ENCODE results near the gene CDK8.

The CDK8 gene

GRCh38 chr13:26420282-26420960 is 166.5 kb downstream of the CDK8 start:
- no peak for TF ChIP-seq SUZ12 (IDR thresholded peaks at IDR 0.05; ENCODE audit: extremely low read depth, insufficient read depth, insufficient read length)
- no peak for TF ChIP-seq ZNF274 (IDR thresholded peaks at IDR 0.05; ENCODE audit: low read depth, low read length)
- TF ChIP-seq YY1 (IDR thresholded peaks at IDR 0.05; ENCODE audit: insufficient read depth, insufficient read length) = no peak
- H3K4me3 ChIP-seq (ENCODE audit: insufficient read length, low read depth) = no peak overlapping the region
- no peak for DNase-seq (ENCODE audit: low read depth, low spot score)
- no peaks in the 10 kb centered on the region for H3K4me1 ChIP-seq (ENCODE audit: insufficient read depth, insufficient read length)
- no peaks in the 10 kb centered on the region for H3K27me3 ChIP-seq (ENCODE audit: insufficient read depth, insufficient read length)
- H3K9me3 ChIP-seq (ENCODE audit: insufficient read depth, low read length) = no peaks in the 10 kb centered on the region
- H3K9ac ChIP-seq (ENCODE audit: insufficient read length, low read depth) = no peak overlapping the region
- H3K36me3 ChIP-seq (ENCODE audit: insufficient read depth, insufficient read length, low read length) = no peaks in the 10 kb centered on the region

GRCh38 chr13:26422036-26422435 is 168.1 kb downstream of the CDK8 start:
- no peaks in the 10 kb centered on the region for H3K36me3 ChIP-seq (ENCODE audit: insufficient read depth, insufficient read length, low read length)
- no peaks in the 10 kb centered on the region for H3K4me1 ChIP-seq (ENCODE audit: insufficient read depth, insufficient read length)
- no peak overlapping the region for H3K9ac ChIP-seq (ENCODE audit: insufficient read length, low read depth)
- no peaks in the 10 kb centered on the region for H3K9me3 ChIP-seq (ENCODE audit: insufficient read depth, low read length)
- DNase-seq (ENCODE audit: low read depth, low spot score) = no peak
- no peaks in the 10 kb centered on the region for H3K27me3 ChIP-seq (ENCODE audit: insufficient read depth, insufficient read length)
- TF ChIP-seq ZNF274 (IDR thresholded peaks at IDR 0.05; ENCODE audit: low read depth, low read length) (no peak), SUZ12 (IDR thresholded peaks at IDR 0.05; ENCODE audit: extremely low read depth, insufficient read depth, insufficient read length) (no peak), YY1 (IDR thresholded peaks at IDR 0.05; ENCODE audit: insufficient read depth, insufficient read length) (no peak)
- H3K4me3 ChIP-seq (ENCODE audit: insufficient read length, low read depth) = no peak overlapping the region

GRCh38 chr13:26423629-26424028 is 169.7 kb downstream of the CDK8 start:
- H3K9ac ChIP-seq (ENCODE audit: insufficient read length, low read depth) = no peak overlapping the region
- H3K4me1 ChIP-seq (ENCODE audit: insufficient read depth, insufficient read length) = no peaks in the 10 kb centered on the region
- no peak overlapping the region for H3K4me3 ChIP-seq (ENCODE audit: insufficient read length, low read depth)
- H3K9me3 ChIP-seq (ENCODE audit: insufficient read depth, low read length) = no peaks in the 10 kb centered on the region
- no peaks in the 10 kb centered on the region for H3K27me3 ChIP-seq (ENCODE audit: insufficient read depth, insufficient read length)
- no peak for DNase-seq (ENCODE audit: low read depth, low spot score)
- no peak for TF ChIP-seq ZNF274 (IDR thresholded peaks at IDR 0.05; ENCODE audit: low read depth, low read length)
- TF ChIP-seq YY1 (IDR thresholded peaks at IDR 0.05; ENCODE audit: insufficient read depth, insufficient read length) = no peak
- TF ChIP-seq SUZ12 (IDR thresholded peaks at IDR 0.05; ENCODE audit: extremely low read depth, insufficient read depth, insufficient read length) = no peak
- H3K36me3 ChIP-seq (ENCODE audit: insufficient read depth, insufficient read length, low read length) = no peaks in the 10 kb centered on the region

GRCh38 chr13:26424181-26424580 is 170.3 kb downstream of the CDK8 start:
- Histone ChIP-seq H3K4me1 (ENCODE audit: insufficient read depth, insufficient read length) (no peaks in the 10 kb centered on the region), H3K9ac (ENCODE audit: insufficient read length, low read depth) (no peak overlapping the region)
- TF ChIP-seq ZNF274 (IDR thresholded peaks at IDR 0.05; ENCODE audit: low read depth, low read length) = no peak
- TF ChIP-seq YY1 (IDR thresholded peaks at IDR 0.05; ENCODE audit: insufficient read depth, insufficient read length) = no peak
- no peak for TF ChIP-seq SUZ12 (IDR thresholded peaks at IDR 0.05; ENCODE audit: extremely low read depth, insufficient read depth, insufficient read length)

GRCh38 chr13:26425443-26426358 is 171.8 kb downstream of the CDK8 start:
- Histone ChIP-seq H3K4me1 (ENCODE audit: insufficient read depth, insufficient read length) (no peaks in the 10 kb centered on the region), H3K4me3 (ENCODE audit: insufficient read length, low read depth) (no peak overlapping the region), H3K9me3 (ENCODE audit: insufficient read depth, low read length) (no peaks in the 10 kb centered on the region), H3K9ac (ENCODE audit: insufficient read length, low read depth) (no peak overlapping the region), H3K36me3 (ENCODE audit: insufficient read depth, insufficient read length, low read length) (no peaks in the 10 kb centered on the region), H3K27me3 (ENCODE audit: insufficient read depth, insufficient read length) (no peaks in the 10 kb centered on the region)
- TF ChIP-seq ZNF274 (IDR thresholded peaks at IDR 0.05; ENCODE audit: low read depth, low read length) (no peak), SUZ12 (IDR thresholded peaks at IDR 0.05; ENCODE audit: extremely low read depth, insufficient read depth, insufficient read length) (no peak), YY1 (IDR thresholded peaks at IDR 0.05; ENCODE audit: insufficient read depth, insufficient read length) (no peak)
- DNase-seq (ENCODE audit: low read depth, low spot score) = no peak

More at GRCh38 chr13:26424181-26424580, 170.3 kb downstream of the CDK8 start:
- no peak for DNase-seq (ENCODE audit: low read depth, low spot score)
- no peaks in the 10 kb centered on the region for H3K9me3 ChIP-seq (ENCODE audit: insufficient read depth, low read length)
- no peaks in the 10 kb centered on the region for H3K36me3 ChIP-seq (ENCODE audit: insufficient read depth, insufficient read length, low read length)
- no peaks in the 10 kb centered on the region for H3K27me3 ChIP-seq (ENCODE audit: insufficient read depth, insufficient read length)
- H3K4me3 ChIP-seq (ENCODE audit: insufficient read length, low read depth) = no peak overlapping the region

GRCh38 chr13:26433776-26434175 is 179.8 kb downstream of the CDK8 start:
- H3K27me3 ChIP-seq (ENCODE audit: insufficient read depth, insufficient read length) = no peaks in the 10 kb centered on the region
- H3K9me3 ChIP-seq (ENCODE audit: insufficient read depth, low read length) = peaks cover 27% of the 10 kb centered on the region
- H3K4me1 ChIP-seq (ENCODE audit: insufficient read depth, insufficient read length) = no peaks in the 10 kb centered on the region
- H3K4me3 ChIP-seq (ENCODE audit: insufficient read length, low read depth) = no peak overlapping the region
- no peaks in the 10 kb centered on the region for H3K36me3 ChIP-seq (ENCODE audit: insufficient read depth, insufficient read length, low read length)
- TF ChIP-seq ZNF274 (IDR thresholded peaks at IDR 0.05; ENCODE audit: low read depth, low read length) (no peak), YY1 (IDR thresholded peaks at IDR 0.05; ENCODE audit: insufficient read depth, insufficient read length) (no peak), SUZ12 (IDR thresholded peaks at IDR 0.05; ENCODE audit: extremely low read depth, insufficient read depth, insufficient read length) (no peak)
- H3K9ac ChIP-seq (ENCODE audit: insufficient read length, low read depth) = no peak overlapping the region
- DNase-seq (ENCODE audit: low read depth, low spot score) = no peak

GRCh38 chr13:26435171-26435570 is 181.2 kb downstream of the CDK8 start:
- DNase-seq (ENCODE audit: low read depth, low spot score) = no peak
- TF ChIP-seq SUZ12 (IDR thresholded peaks at IDR 0.05; ENCODE audit: extremely low read depth, insufficient read depth, insufficient read length) = no peak
- TF ChIP-seq YY1 (IDR thresholded peaks at IDR 0.05; ENCODE audit: insufficient read depth, insufficient read length) = no peak
- TF ChIP-seq ZNF274 (IDR thresholded peaks at IDR 0.05; ENCODE audit: low read depth, low read length) = no peak
- Histone ChIP-seq H3K4me3 (ENCODE audit: insufficient read length, low read depth) (no peak overlapping the region), H3K27me3 (ENCODE audit: insufficient read depth, insufficient read length) (no peaks in the 10 kb centered on the region), H3K4me1 (ENCODE audit: insufficient read depth, insufficient read length) (no peaks in the 10 kb centered on the region), H3K9ac (ENCODE audit: insufficient read length, low read depth) (no peak overlapping the region), H3K36me3 (ENCODE audit: insufficient read depth, insufficient read length, low read length) (no peaks in the 10 kb centered on the region), H3K9me3 (ENCODE audit: insufficient read depth, low read length) (peaks cover 27% of the 10 kb centered on the region)

All from NT2/D1 (cell line).